ENCODE data around the gene FOXO3B.
"Not testable (repeated sequence)": the region's sequence is repeated elsewhere in the genome, so short reads cannot be mapped to it uniquely, and the experiment has no call there.

The FOXO3B gene

GRCh38 chr17:18636237-18636636, 45.9 kb downstream of the FOXO3B start:
- not testable (repeated sequence) for H3K9ac ChIP-seq (ENCODE audit: low read depth, low read length); H3K27ac ChIP-seq (ENCODE audit: low read length); H3K4me3 ChIP-seq (ENCODE audit: low read length); H3K4me1 ChIP-seq (ENCODE audit: insufficient read depth, low read length); H3K9me3 ChIP-seq (ENCODE audit: insufficient read depth, low read depth, low read length); H3K27me3 ChIP-seq (ENCODE audit: insufficient read depth, low read length); H3K36me3 ChIP-seq (ENCODE audit: insufficient read depth, low read depth, low read length)

DNA sequence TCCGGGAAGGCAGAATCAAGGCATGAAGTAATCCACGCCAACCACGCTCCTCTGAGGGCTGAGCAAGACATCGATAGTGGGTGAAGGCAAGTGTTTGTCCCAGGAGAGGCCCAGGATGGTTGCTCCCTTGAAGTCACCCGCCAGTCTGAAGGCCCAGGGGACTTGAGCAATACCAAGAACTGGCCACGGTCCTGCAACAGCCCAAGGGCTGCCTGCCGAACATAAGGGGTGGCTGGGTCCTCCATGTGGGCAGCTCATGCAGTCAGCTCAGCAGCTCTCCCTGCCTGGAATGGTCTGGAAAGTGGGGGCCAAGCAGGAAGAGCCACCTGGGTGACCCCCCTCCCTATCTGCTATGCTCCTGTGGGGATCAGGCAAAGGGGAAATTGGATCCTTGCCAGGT, 46.3 kb downstream of the FOXO3B start:
- not testable (repeated sequence) for H3K4me3 ChIP-seq (ENCODE audit: low read length); H3K27ac ChIP-seq (ENCODE audit: low read length); H3K27me3 ChIP-seq (ENCODE audit: insufficient read depth, low read length); H3K4me1 ChIP-seq (ENCODE audit: insufficient read depth, low read length); H3K9ac ChIP-seq (ENCODE audit: low read depth, low read length); H3K9me3 ChIP-seq (ENCODE audit: insufficient read depth, low read depth, low read length); H3K36me3 ChIP-seq (ENCODE audit: insufficient read depth, low read depth, low read length)

- H3K36me3 ChIP-seq (ENCODE audit: insufficient read depth, low read depth, low read length); H3K9me3 ChIP-seq (ENCODE audit: insufficient read depth, low read depth, low read length); H3K27ac ChIP-seq (ENCODE audit: low read length); H3K9ac ChIP-seq (ENCODE audit: low read depth, low read length); H3K4me1 ChIP-seq (ENCODE audit: insufficient read depth, low read length); H3K27me3 ChIP-seq (ENCODE audit: insufficient read depth, low read length): not testable (repeated sequence)
- H3K4me3 ChIP-seq (ENCODE audit: low read length): peak overlapping the region; percentile 38; the same call in 1 of the 2 replicates
Observed at GRCh38 chr17:18634550-18635263, 47.4 kb downstream of the FOXO3B start.
